ENCODE results near the gene RABIF.
A peak's percentile ranks its signal among the peaks of the same experiment; 100 is the strongest.

The RABIF gene

GRCh38 chr1:202871367-202871766, 17.6 kb downstream of the RABIF start:
- DNase-seq: no peak

- DNase-seq: no peak
These were observed 26.0 kb downstream of the RABIF start for GRCh38 chr1:202862679-202863560.

- DNase-seq: peak; percentile 92
These were observed 27.4 kb downstream of the RABIF start for GRCh38 chr1:202861420-202862132.

GRCh38 chr1:202860744-202861419, 28.1 kb downstream of the RABIF start:
- DNase-seq: peak; percentile 68

- no peak for DNase-seq
These were observed 30.0 kb downstream of the RABIF start for GRCh38 chr1:202858789-202859414.

- no peak for DNase-seq
These were observed 30.6 kb downstream of the RABIF start for GRCh38 chr1:202858331-202858730.

- DNase-seq: no peak
These were observed 31.8 kb downstream of the RABIF start for GRCh38 chr1:202857136-202857610.

GRCh38 chr1:202856014-202856413, 32.9 kb downstream of the RABIF start:
- no peak for DNase-seq

- no peak for DNase-seq
These were observed 34.2 kb downstream of the RABIF start for GRCh38 chr1:202854787-202855186.

GRCh38 chr1:202852163-202852904, 36.6 kb downstream of the RABIF start:
- DNase-seq: no peak

- DNase-seq: no peak
These were observed 38.2 kb downstream of the RABIF start for GRCh38 chr1:202850593-202851362.

GRCh38 chr1:202848191-202848542, 40.8 kb downstream of the RABIF start:
- no peak for DNase-seq

- DNase-seq: no peak
These were observed 44.0 kb downstream of the RABIF start for GRCh38 chr1:202844935-202845334.

GRCh38 chr1:202844259-202844658, 44.7 kb downstream of the RABIF start:
- no peak for DNase-seq

- DNase-seq: no peak
These were observed 45.9 kb downstream of the RABIF start for GRCh38 chr1:202843081-202843480.

- no peak for DNase-seq
These were observed 51.1 kb downstream of the RABIF start for GRCh38 chr1:202837746-202838262.

GRCh38 chr1:202836623-202837403, 52.1 kb downstream of the RABIF start:
- DNase-seq: no peak

- no peak for DNase-seq
These were observed 53.3 kb downstream of the RABIF start for GRCh38 chr1:202835548-202836072.

- no peak for DNase-seq
These were observed 54.0 kb downstream of the RABIF start for GRCh38 chr1:202834771-202835547.
